K562 (cell line): ENCODE data around the gene FMOD. TPM values are rescaled to one million over a fixed set of nuclear protein-coding genes. Genes with fewer than 3 reads are reported as not detected.
A peak's percentile ranks its signal among the peaks of the same experiment; 100 is the strongest.

Source experiments
- CTBP1 ChIP-seq: fragments of 450-650 bp; IDR thresholded peaks from 2 replicates; pipeline ENCODE4 v1.6.1; 2016; ENCODE audit warnings: borderline replicate concordance
- FOXA3 ChIP-seq, 2 experiments: fragments of 450-650 bp in 1 of 2; sonication (generic) in 1 of 2; formaldehyde crosslinking; IDR thresholded peaks in 1 of 2; conservative IDR thresholded peaks in 1 of 2; 2 replicates each; pipeline versions ENCODE4 v1.4.0 to v1.8.0; 2020 to 2022; ENCODE audit warnings: mild to moderate bottlenecking in 2 of 2, missing genetic modification reagents in 1 of 2
- MXI1 ChIP-seq: IDR thresholded peaks from 2 replicates; pipeline ENCODE4 v1.6.1; 2011; ENCODE audit warnings: low read depth, mild to moderate bottlenecking, improper control_type of control experiment, low read length
- NR2C2 ChIP-seq, 2 experiments: fragments of 200-800 bp in 1 of 2; sonication (Bioruptor generic) in 1 of 2; sonication (generic) in 1 of 2; formaldehyde crosslinking in 1 of 2; IDR thresholded peaks; 2 replicates each; pipeline versions ENCODE4 v1.6.1 to v1.8.0; 2016 to 2022; ENCODE audit warnings: mild to moderate bottlenecking in 1 of 2, missing compliant biosample characterization in 1 of 2, missing genetic modification characterization in 1 of 2, missing genetic modification reagents in 1 of 2
- SIRT6 ChIP-seq: IDR thresholded peaks from one replicate; pipeline ENCODE4 v1.6.1; 2012; ENCODE audit warnings: low read depth, mild to moderate bottlenecking, control low read depth, inconsistent platforms, low read length, moderate library complexity
- ZBTB8A ChIP-seq: fragments of 450-650 bp; IDR thresholded peaks from 2 replicates; pipeline ENCODE4 v1.6.1; 2018; ENCODE audit warnings: mild to moderate bottlenecking, moderate library complexity; ENCODE audit not compliant: partially characterized antibody
- ZNF311 ChIP-seq: fragments of 250-450 bp; sonication (Bioruptor Pico); IDR thresholded peaks from 2 replicates; pipeline ENCODE4 v1.4.0; 2020; ENCODE audit warnings: mild to moderate bottlenecking, moderate library complexity
- polyA plus RNA-seq, 8 experiments: library from polyadenylated mRNA; depleted of rRNA in 4 of 8; stranded (reverse) in 5 of 8; unstranded in 3 of 8; fragments of >200 nt; fragmentation: Nextera tagmentation in 2 of 8; fragmentation: Illumina TruSeq in 1 of 8; extraction: Ambion mirVana in 2 of 8; extraction: Trizol in 1 of 8; gene quantifications; 2 replicates each; pipeline versions ENCODE4 v1.2.1 to v1.2.3, GENCODE V29; 2011 to 2014; ENCODE audit warnings: inconsistent platforms in 1 of 8, missing spikeins in 1 of 8
- total RNA-seq, 7 experiments: library from RNA; depleted of rRNA in 6 of 7; stranded (reverse); fragments of >200 nt in 6 of 7; fragmentation: Illumina TruSeq in 2 of 7; extraction: Trizol in 2 of 7; gene quantifications; 2 replicates each; pipeline versions ENCODE4 v1.2.1 to v1.2.3, GENCODE V29; 2011 to 2021; ENCODE audit warnings: low replicate concordance in 1 of 7
- TF ChIP-seq, protein P1 (sequence below): fragments of 200-800 bp; sonication (Bioruptor generic); IDR thresholded peaks from 2 replicates; pipeline ENCODE4 v1.6.1; 2017; ENCODE audit warnings: missing genetic modification characterization, missing compliant biosample characterization

Gene FMOD
- total and polyA plus RNA-seq, 9 of the 15 experiments (the other 6 are each of a cell fraction or from before 2014, with no cell fraction given): 0.03 to 0.13 (median 0.03) TPM; not detected in 6

DNA sequence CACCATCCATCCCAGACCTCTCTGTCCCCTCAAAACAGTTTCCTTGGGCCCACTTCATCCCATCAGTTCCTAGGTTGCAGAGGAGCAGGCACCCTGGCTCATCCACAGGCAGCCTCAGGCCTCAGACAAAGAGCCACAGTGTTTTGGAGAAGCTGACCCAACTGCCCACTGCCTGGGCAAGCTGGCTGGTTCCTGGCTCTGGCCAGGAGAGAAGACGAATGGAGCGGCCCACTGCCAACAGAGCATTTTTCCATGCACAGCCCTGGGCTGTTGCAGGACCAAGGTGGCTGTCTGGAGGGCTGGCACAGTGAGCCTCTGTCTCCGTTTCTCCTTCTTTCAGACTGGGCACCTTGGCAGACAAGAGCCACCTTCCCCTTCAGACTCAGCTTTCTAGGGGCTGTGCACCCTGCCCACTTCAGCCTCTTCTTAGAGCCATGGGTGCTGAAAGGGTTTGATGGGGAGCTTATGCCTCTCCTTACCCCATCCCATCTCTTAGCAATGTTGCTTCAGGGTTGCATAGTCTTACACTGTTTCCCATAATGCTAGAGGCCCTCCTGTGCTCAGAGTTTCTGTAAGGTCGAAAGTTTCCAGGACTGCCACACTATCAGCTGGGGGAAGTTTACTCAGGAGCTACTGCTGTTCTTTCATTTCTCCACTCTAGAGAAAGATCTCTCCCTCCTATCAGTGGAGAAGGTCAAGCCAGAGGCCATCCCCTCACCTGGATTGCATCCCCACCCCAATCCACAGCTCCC, 973 bp downstream of the FMOD start (continued):
- TF ChIP-seq ZBTB8A: no peak
- no peak for TF ChIP-seq NR2C2 (CRISPR knock-in tag; IDR thresholded peaks at IDR 0.05)
- TF ChIP-seq NR2C2 (tag; IDR thresholded peaks at IDR 0.05): no peak
- TF ChIP-seq FOXA3 (CRISPR knock-in tag; conservative IDR thresholded peaks at IDR 0.05 in 1 of 2, IDR thresholded peaks at IDR 0.05 in 1 of 2): peak in 1 of 2 experiments; percentile 65; a peak in 2 of 4 replicates
- TF ChIP-seq CTBP1: peak; percentile 24; the same call in 1 of the 2 replicates
- TF ChIP-seq MXI1: no peak
- TF ChIP-seq, protein P1, sequence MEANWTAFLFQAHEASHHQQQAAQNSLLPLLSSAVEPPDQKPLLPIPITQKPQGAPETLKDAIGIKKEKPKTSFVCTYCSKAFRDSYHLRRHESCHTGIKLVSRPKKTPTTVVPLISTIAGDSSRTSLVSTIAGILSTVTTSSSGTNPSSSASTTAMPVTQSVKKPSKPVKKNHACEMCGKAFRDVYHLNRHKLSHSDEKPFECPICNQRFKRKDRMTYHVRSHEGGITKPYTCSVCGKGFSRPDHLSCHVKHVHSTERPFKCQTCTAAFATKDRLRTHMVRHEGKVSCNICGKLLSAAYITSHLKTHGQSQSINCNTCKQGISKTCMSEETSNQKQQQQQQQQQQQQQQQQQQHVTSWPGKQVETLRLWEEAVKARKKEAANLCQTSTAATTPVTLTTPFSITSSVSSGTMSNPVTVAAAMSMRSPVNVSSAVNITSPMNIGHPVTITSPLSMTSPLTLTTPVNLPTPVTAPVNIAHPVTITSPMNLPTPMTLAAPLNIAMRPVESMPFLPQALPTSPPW (CRISPR knock-in tag): no peak
- TF ChIP-seq ZNF311 (CRISPR knock-in tag): no peak
- no peak for TF ChIP-seq SIRT6
